Measurements from ENCODE around the gene RUFY4.

DNA sequence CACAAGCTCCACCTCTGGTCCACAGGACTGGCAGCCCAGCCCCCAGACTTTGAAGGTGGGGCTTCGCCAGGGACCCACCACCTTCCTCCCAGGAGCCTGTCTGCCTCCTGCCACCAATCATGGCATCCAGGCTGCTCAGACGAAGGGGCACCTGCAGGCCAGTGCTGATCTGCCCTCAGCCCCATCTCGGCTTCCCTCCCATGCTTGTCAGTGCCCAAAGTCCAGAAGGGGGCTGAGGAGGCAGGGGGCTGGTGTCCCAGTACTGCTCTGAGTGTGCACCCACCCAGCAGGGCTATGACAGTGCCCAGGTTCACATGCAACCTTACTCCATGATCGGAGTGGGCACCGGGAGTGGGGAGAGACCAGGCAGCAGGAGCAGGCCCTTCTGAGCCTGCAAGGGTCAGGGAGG is 25.3 kb upstream of the RUFY4 start:
- TF ChIP-seq, protein P1, sequence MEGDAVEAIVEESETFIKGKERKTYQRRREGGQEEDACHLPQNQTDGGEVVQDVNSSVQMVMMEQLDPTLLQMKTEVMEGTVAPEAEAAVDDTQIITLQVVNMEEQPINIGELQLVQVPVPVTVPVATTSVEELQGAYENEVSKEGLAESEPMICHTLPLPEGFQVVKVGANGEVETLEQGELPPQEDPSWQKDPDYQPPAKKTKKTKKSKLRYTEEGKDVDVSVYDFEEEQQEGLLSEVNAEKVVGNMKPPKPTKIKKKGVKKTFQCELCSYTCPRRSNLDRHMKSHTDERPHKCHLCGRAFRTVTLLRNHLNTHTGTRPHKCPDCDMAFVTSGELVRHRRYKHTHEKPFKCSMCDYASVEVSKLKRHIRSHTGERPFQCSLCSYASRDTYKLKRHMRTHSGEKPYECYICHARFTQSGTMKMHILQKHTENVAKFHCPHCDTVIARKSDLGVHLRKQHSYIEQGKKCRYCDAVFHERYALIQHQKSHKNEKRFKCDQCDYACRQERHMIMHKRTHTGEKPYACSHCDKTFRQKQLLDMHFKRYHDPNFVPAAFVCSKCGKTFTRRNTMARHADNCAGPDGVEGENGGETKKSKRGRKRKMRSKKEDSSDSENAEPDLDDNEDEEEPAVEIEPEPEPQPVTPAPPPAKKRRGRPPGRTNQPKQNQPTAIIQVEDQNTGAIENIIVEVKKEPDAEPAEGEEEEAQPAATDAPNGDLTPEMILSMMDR (IDR thresholded peaks at IDR 0.05): no peak
- TF ChIP-seq POLR2A (IDR thresholded peaks at IDR 0.05) (no peak), POLR2AphosphoS5 (IDR thresholded peaks at IDR 0.05) (no peak)
